ENCODE measurements around the gene KLHL20. TPM values are rescaled to one million over a fixed set of nuclear protein-coding genes. Genes with fewer than 3 reads are reported as not detected.

KLHL20 gene
- total and polyA plus RNA-seq, 2 experiments from 2014 or later: 12.3 to 14.5 TPM

GRCh38 chr1:173758110-173758509, 43.3 kb downstream of the KLHL20 start:
- TF ChIP-seq CREB1 (CRISPR knock-in tag; IDR thresholded peaks at IDR 0.05; ENCODE audit: low read depth): no peak
- no peak for TF ChIP-seq POLR2AphosphoS5 (IDR thresholded peaks at IDR 0.05; ENCODE audit: low read depth)
- no peak for TF ChIP-seq ZNF114 (CRISPR knock-in tag; IDR thresholded peaks at IDR 0.05)
- no peak for TF ChIP-seq REST (IDR thresholded peaks at IDR 0.05; ENCODE audit: unreplicated experiment)
- TF ChIP-seq EZH2 (IDR thresholded peaks at IDR 0.05; ENCODE audit: low read depth, unreplicated experiment): no peak
- TF ChIP-seq ZNF462 (CRISPR knock-in tag; IDR thresholded peaks at IDR 0.05): no peak
- TF ChIP-seq CTCF (conservative IDR thresholded peaks at IDR 0.05; ENCODE audit: low read depth in 2 of 2): no peak
- TF ChIP-seq ETS1 (IDR thresholded peaks at IDR 0.05): no peak
- H3K4me3 ChIP-seq: no peak overlapping the region
- H3K4me3 Mint-ChIP-seq: no peak overlapping the region
- peaks cover 14% of the 10 kb centered on the region for H3K36me3 ChIP-seq (ENCODE audit: insufficient read depth)
- peaks cover 61% of the 10 kb centered on the region for H3K36me3 Mint-ChIP-seq (ENCODE audit: low read depth)
- peak overlapping the region; percentile 92; the same call in 1 of the 2 replicates for H3K27ac Mint-ChIP-seq
- no peaks in the 10 kb centered on the region for H3K79me2 ChIP-seq (replicated peaks; ENCODE audit: insufficient read depth)
- H3K9me3 Mint-ChIP-seq: peaks cover 16% of the 10 kb centered on the region
- H3K27me3 ChIP-seq (ENCODE audit: insufficient read depth): no peaks in the 10 kb centered on the region
- no peaks in the 10 kb centered on the region for H3K27me3 Mint-ChIP-seq (ENCODE audit: insufficient read depth, low read depth, poor library complexity)
- no peak for ATAC-seq
- no peaks in the 10 kb centered on the region for H3K9me2 ChIP-seq (ENCODE audit: insufficient read depth)
- H3K4me2 ChIP-seq: no peak overlapping the region
- H3F3A ChIP-seq (replicated peaks; ENCODE audit: low read depth): no peaks in the 10 kb centered on the region
- no peaks in the 10 kb centered on the region for H3K4me1 ChIP-seq (ENCODE audit: insufficient read depth)
- no peak overlapping the region for H2AFZ ChIP-seq
- H3K4me1 Mint-ChIP-seq: no peaks in the 10 kb centered on the region; the same call in 2 of the 3 replicates
- no peaks in the 10 kb centered on the region for H4K20me1 ChIP-seq (replicated peaks; ENCODE audit: insufficient read depth)
- DNase-seq (ENCODE audit: low spot score): no peak
- no peak overlapping the region for H3K27ac ChIP-seq (ENCODE audit: low read depth)

Measured in GM23338 (cell line).